Endothelial cell of umbilical vein (primary cell): ENCODE results near the gene SPATA6L. TPM values are rescaled to one million over a fixed set of nuclear protein-coding genes. Genes with fewer than 3 reads are reported as not detected.

Experiments used
- BruUV-seq: library from RNA; stranded (reverse); fragments of 400-500 nt; replicated peaks from 2 replicates; lab custom pipeline; 2021; lab: Mats Ljungman, UMichigan
- CTCF ChIA-PET: fragments of 300-600, 350-600 bp; sonication (Branson Sonifier 250); formaldehyde crosslinking; loops from one replicate; lab custom pipeline; 2021; ENCODE audit warnings: antibody characterized with exemption, inconsistent platforms; lab: Charles Lee
- POLR2A ChIA-PET: fragments of 300-600, 350-600 bp; sonication (Branson Sonifier 250); formaldehyde crosslinking; loops from one replicate; lab custom pipeline; 2021; ENCODE audit warnings: antibody characterized with exemption, inconsistent platforms; lab: Charles Lee
- DNase-seq: peaks from one replicate; pipeline ENCODE4 v3.0.0-alpha.2; 2011; ENCODE audit warnings: low read depth, low spot score
- FAIRE-seq: peaks from 2 replicates; lab custom pipeline; 2011; peaks lifted over from hg19 to GRCh38; lab: Jason Lieb, UNC
- H2AFZ ChIP-seq: 2 replicates; pipeline ENCODE4 v1.6.0; 2012; ENCODE audit warnings: low read depth, low read length, control low read depth, inconsistent platforms
- H3K27ac ChIP-seq: 2 replicates; pipeline ENCODE4 v1.5.1; 2011; ENCODE audit warnings: low read depth, mild to moderate bottlenecking, control low read depth, low read length, moderate library complexity; ENCODE audit not compliant: insufficient read depth
- H3K27me3 ChIP-seq, 2 experiments: 2 replicates each; pipeline versions ENCODE4 v1.6.0 to v1.6.1; 2011; ENCODE audit warnings: low read length in 2 of 2, mixed read lengths in 1 of 2; ENCODE audit not compliant: control insufficient read depth in 2 of 2, insufficient read depth in 2 of 2
- H3K36me3 ChIP-seq, 2 experiments: 2 replicates in 1 of 2; 3 replicates in 1 of 2; pipeline ENCODE4 v1.5.1; 2011; ENCODE audit warnings: low read length in 2 of 2, mild to moderate bottlenecking in 1 of 2, moderate library complexity in 1 of 2; ENCODE audit not compliant: control insufficient read depth in 2 of 2, insufficient read depth in 2 of 2; ENCODE audit errors: extremely low read depth in 1 of 2
- H3K4me1 ChIP-seq: 3 replicates; pipeline ENCODE4 v1.5.1; 2011; ENCODE audit warnings: mild to moderate bottlenecking, low read length; ENCODE audit not compliant: control insufficient read depth, insufficient read depth; ENCODE audit errors: extremely low read depth
- H3K4me2 ChIP-seq: 2 replicates; pipeline ENCODE4 v1.6.1; 2011; ENCODE audit warnings: low read length, control low read depth, mixed read lengths; ENCODE audit not compliant: insufficient read depth
- H3K4me3 ChIP-seq, 3 experiments: fragments of 200-600 bp in 1 of 3; sonication (generic), shearing (Covaris generic) in 1 of 3; replicated peaks in 1 of 3; 2 replicates each; pipeline ENCODE4 v1.5.1; 2011 to 2016; ENCODE audit warnings: control low read depth in 3 of 3, low read length in 3 of 3, mild to moderate bottlenecking in 2 of 3, inconsistent platforms in 1 of 3, low read depth in 1 of 3, moderate library complexity in 1 of 3; ENCODE audit not compliant: insufficient read depth in 1 of 3
- H3K79me2 ChIP-seq: 2 replicates; pipeline ENCODE4 v1.6.0; 2012; ENCODE audit warnings: low read length, inconsistent platforms; ENCODE audit not compliant: control insufficient read depth, insufficient read depth
- H3K9ac ChIP-seq: replicated peaks from 2 replicates; pipeline ENCODE3; 2011; ENCODE audit warnings: low read length, control low read depth; ENCODE audit not compliant: insufficient read depth; ENCODE audit errors: extremely low read depth
- H3K9me1 ChIP-seq: replicated peaks from 3 replicates; pipeline ENCODE4 v1.6.0; 2011; ENCODE audit warnings: mild to moderate bottlenecking, low read length; ENCODE audit not compliant: control insufficient read depth, insufficient read depth; ENCODE audit errors: extremely low read depth
- H3K9me3 ChIP-seq: replicated peaks from 2 replicates; pipeline ENCODE4 v1.5.1; 2012; ENCODE audit warnings: low read length, inconsistent platforms; ENCODE audit not compliant: control insufficient read depth, insufficient read depth
- H4K20me1 ChIP-seq: replicated peaks from 2 replicates; pipeline ENCODE3; 2011; ENCODE audit warnings: mild to moderate bottlenecking, low read length; ENCODE audit not compliant: control insufficient read depth, insufficient read depth; ENCODE audit errors: extremely low read depth
- CTCF ChIP-seq, 2 donors: IDR thresholded peaks; 1 replicate in 1 of 2; 2 replicates in 1 of 2; pipeline ENCODE4 v1.5.1; 2011; ENCODE audit warnings: low read length in 2 of 2, mild to moderate bottlenecking in 2 of 2, moderate library complexity in 2 of 2, control low read depth in 1 of 2, inconsistent platforms in 1 of 2, low read depth in 1 of 2; ENCODE audit not compliant: insufficient read depth in 1 of 2; ENCODE audit errors: extremely low read depth in 1 of 2
- EZH2 ChIP-seq: IDR thresholded peaks from 2 replicates; pipeline ENCODE4 v1.6.1; 2012; ENCODE audit warnings: borderline replicate concordance, low read depth, mild to moderate bottlenecking, moderate library complexity, low read length, inconsistent platforms; ENCODE audit not compliant: severe bottlenecking
- FOS ChIP-seq: IDR thresholded peaks from 2 replicates; pipeline ENCODE4 v1.6.1; 2011; ENCODE audit warnings: mild to moderate bottlenecking, low read length, moderate library complexity, borderline replicate concordance; ENCODE audit not compliant: insufficient read depth
- GATA2 ChIP-seq: IDR thresholded peaks from 2 replicates; pipeline ENCODE4 v1.7.0; 2011; ENCODE audit warnings: low read depth, mild to moderate bottlenecking, moderate library complexity, mixed read lengths, low read length; ENCODE audit not compliant: insufficient read length, insufficient read depth
- JUN ChIP-seq: IDR thresholded peaks from 2 replicates; pipeline ENCODE4 v1.6.1; 2011; ENCODE audit warnings: borderline replicate concordance, low read depth; ENCODE audit not compliant: insufficient read length, insufficient read depth
- MAX ChIP-seq: IDR thresholded peaks from 2 replicates; pipeline ENCODE4 v1.6.1; 2011; ENCODE audit not compliant: insufficient read depth, insufficient read length
- MYC ChIP-seq: IDR thresholded peaks from one replicate; pipeline ENCODE4 v1.6.1; 2011; ENCODE audit warnings: mild to moderate bottlenecking, low read depth, low read length
- POLR2A ChIP-seq: IDR thresholded peaks from 2 replicates; pipeline ENCODE4 v1.6.1; 2012; ENCODE audit warnings: low read depth, mild to moderate bottlenecking, control low read depth, low read length
- POLR2AphosphoS5 ChIP-seq: IDR thresholded peaks from 2 replicates; pipeline ENCODE4 v1.6.1; 2012; ENCODE audit warnings: low read depth, mild to moderate bottlenecking, control low read depth, low read length, moderate library complexity; ENCODE audit not compliant: insufficient read depth
- dilution Hi-C: fragments of 300-500 bp; cut with MboI; formaldehyde crosslinking; loops from one replicate; pipeline ENCODE4 v1.15.0; 2019; ENCODE audit warnings: low sequenced_read_pairs; ENCODE audit not compliant: extremely low pct_ligation_motif_present
- intact Hi-C: fragments of 100-400 bp; cut with micrococcal nuclease; formaldehyde crosslinking; loops from one replicate; pipeline ENCODE4 v1.10.0; 2022
- polyA plus RNA-seq, 4 experiments: library from polyadenylated mRNA; depleted of rRNA in 3 of 4; stranded (reverse) in 3 of 4; unstranded in 1 of 4; fragments of >200 nt; gene quantifications; 2 replicates each; pipeline versions ENCODE4 v1.2.1 to v1.2.3, GENCODE V29; 2011 to 2012; ENCODE audit warnings: missing spikeins in 1 of 4
- total RNA-seq: library from RNA; stranded (reverse); gene quantifications from 2 replicates; pipeline ENCODE4 v1.2.3, GENCODE V29; 2021

SPATA6L gene
- total and polyA plus RNA-seq, 2 donors (not counting 3 experiments of a cell fraction or from before 2014, with no cell fraction given) = 0.40 to 1.5 TPM

- Histone ChIP-seq H4K20me1 (no peaks in the 10 kb centered on the region), H3K4me2 (no peak overlapping the region), H3K36me3 (no peaks in the 10 kb centered on the region), H3K4me1 (peaks cover 32% of the 10 kb centered on the region), H3K27me3 (peaks cover 0 to 4% of the 10 kb centered on the region in 2 experiments), H3K4me3 (no peak overlapping the region), H3K79me2 (no peaks in the 10 kb centered on the region), H2AFZ (no peak overlapping the region), H3K9me1 (no peaks in the 10 kb centered on the region), H3K27ac (no peak overlapping the region), H3K9me3 (no peaks in the 10 kb centered on the region), H3K9ac (no peak overlapping the region)
- ChIA-PET POLR2A (no interaction called here), CTCF (interaction anchor here (1.4 kb wide), 1 partner anchor 15 kb away, joined by 3 read pairs; the partner anchor contains the start of gene CDC37L1)
- dilution Hi-C loops = no loop called here
- no peak for FAIRE-seq
- no TSS peak for BruUV-seq
- intact Hi-C loops = loop anchor here (2.0 kb wide), 3 partner anchors 109 to 325 kb away; no protein-coding TSS in a partner anchor
- no peak for DNase-seq
- TF ChIP-seq EZH2 = no peak
- TF ChIP-seq MYC = no peak
- TF ChIP-seq CTCF (IDR thresholded peaks at IDR 0.05; ENCODE audit: extremely low read depth in 1 of 2, insufficient read depth in 1 of 2, low read depth in 1 of 2, low read length in 2 of 2) = no peak
- TF ChIP-seq POLR2A = no peak
- no peak for TF ChIP-seq JUN
- no peak for TF ChIP-seq FOS
- no peak for TF ChIP-seq GATA2
- no peak for TF ChIP-seq MAX
- TF ChIP-seq POLR2AphosphoS5 = no peak
Observed at GRCh38 chr9:4663956-4664355, 2.3 kb downstream of the SPATA6L start.
